Superior temporal gyrus (tissue), 1 donor: ENCODE results near the gene PHLPP1.

Source experiments
- DNase-seq: peaks from one replicate; pipeline ENCODE4 v3.0.0-alpha.2; 2016; ENCODE audit errors: extremely low spot score

PHLPP1 gene

DNA sequence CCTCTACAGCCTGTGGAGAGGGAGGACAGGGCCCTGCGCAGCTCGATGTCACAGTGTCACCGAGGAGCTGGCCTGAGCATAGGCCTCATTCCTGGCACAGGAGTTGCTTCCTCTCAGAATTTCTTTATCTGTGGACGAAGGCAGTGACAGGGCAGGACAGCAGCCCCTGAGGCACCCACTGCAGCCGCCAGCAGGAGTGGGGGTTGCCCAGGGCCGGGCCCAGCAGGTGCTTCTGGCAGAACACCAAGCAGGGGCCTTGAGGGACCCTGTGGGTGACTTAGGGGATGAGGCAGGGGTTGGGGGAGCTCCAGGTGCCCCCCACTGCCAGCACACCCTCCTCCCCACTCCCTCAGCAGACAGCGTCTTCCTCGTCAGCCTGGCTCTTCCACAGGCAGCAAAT, 290.0 kb downstream of the PHLPP1 start:
- no peak for DNase-seq

DNA sequence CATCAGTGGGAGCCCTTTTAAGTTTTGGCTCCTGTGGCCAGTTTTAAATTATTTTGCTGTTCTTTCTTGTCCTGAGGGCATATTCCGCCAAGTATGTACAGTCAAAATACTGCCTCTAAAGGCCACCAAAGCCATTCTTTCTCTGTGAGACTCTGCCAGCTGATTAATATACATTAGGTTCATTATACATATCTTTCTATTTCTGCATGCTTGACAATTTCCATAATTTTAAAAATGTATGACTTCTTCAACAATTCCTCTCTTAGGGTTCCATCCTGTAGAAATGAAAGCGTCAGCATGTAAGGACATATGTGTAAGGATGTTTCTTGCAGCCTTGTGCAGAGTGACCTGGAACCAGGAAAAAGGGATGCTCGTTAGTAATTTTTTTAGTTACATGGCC, 291.9 kb downstream of the PHLPP1 start:
- DNase-seq, result no peak

DNA sequence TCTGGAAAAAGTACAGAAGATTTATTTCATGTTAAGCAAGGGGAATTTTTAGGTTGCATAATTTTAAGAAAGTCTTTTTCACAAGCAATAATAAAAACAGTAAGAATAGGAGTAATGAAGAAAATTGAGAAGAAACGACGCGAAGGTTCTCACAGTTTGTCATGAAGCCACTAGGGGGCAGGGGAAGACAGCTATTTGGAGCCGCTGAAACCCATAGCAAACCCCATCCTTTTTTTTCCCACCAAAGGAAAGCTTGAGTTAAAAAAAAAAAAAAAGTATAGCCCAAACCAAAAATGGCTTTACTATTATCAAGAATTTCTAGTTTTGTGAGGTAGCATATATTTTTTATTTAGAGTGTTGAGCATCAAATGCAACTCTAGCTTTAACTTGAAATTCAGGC, 300.9 kb downstream of the PHLPP1 start:
- DNase-seq, result peak; percentile 88

DNA sequence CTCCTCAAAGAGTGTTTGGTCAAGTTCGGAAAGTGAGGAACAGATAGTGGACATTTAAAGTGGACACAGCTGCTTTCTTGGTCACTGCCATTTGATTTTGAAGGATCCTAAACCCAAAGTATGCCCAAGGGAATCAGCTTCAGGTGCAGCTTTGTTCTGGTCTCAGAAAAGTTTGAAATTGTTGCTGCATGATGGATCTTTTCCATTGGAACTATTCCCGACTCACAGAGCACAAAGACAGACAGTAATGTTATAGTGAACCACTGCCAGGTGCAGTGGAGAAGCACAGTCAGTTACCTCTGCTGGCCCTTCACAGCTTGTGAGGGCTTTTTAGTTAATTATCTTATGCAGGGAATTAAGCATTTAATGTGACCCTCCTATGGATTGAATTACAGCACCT, 301.7 kb downstream of the PHLPP1 start:
- no peak for DNase-seq

DNA sequence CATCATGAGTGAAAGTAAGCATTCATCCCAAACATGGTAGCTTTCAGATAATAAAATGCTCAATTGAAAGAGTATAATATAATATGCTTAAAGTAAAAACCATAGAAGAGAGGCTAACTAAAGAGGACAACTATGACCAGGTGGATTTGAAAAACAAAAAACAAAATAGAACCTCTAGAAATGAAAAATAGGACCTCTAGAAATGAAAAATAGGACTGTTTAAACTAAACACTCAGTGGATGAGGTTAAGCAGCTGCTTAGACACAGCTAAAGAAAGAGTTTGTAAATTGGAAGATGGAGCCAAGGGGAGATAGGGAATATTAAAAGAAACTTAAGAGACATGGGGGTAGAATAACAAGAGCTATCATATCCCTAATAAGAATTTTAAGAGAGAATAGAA, 302.6 kb downstream of the PHLPP1 start:
- no peak for DNase-seq

DNA sequence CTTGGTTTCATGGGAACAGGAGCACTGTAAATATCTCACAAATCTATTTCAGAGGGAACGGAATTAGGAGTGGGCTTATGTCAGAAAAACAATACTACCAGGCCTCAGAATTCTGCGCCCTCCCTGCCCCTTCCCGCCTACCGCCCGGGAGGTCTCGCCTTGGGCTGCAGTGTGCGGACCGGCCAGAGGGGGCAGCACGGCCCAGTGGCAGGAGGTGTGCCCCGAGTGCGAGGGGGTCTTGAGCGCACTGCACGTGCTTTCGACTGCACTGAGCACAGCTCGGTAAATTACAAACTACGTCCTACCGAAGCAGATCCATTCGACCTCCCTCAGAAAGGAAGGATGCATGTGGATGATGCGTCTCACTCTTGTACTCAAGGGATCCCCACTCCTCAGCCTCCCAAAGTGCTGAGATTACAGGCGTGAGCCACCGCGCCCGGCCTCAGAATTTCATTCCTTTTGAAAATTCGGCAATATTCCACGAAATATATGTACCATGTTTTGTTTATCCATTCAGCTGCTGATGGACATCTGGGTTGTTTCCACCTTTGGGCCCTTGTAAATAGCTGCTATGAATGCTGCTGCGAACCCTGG, 307.2 kb downstream of the PHLPP1 start:
- DNase-seq, result no peak

DNA sequence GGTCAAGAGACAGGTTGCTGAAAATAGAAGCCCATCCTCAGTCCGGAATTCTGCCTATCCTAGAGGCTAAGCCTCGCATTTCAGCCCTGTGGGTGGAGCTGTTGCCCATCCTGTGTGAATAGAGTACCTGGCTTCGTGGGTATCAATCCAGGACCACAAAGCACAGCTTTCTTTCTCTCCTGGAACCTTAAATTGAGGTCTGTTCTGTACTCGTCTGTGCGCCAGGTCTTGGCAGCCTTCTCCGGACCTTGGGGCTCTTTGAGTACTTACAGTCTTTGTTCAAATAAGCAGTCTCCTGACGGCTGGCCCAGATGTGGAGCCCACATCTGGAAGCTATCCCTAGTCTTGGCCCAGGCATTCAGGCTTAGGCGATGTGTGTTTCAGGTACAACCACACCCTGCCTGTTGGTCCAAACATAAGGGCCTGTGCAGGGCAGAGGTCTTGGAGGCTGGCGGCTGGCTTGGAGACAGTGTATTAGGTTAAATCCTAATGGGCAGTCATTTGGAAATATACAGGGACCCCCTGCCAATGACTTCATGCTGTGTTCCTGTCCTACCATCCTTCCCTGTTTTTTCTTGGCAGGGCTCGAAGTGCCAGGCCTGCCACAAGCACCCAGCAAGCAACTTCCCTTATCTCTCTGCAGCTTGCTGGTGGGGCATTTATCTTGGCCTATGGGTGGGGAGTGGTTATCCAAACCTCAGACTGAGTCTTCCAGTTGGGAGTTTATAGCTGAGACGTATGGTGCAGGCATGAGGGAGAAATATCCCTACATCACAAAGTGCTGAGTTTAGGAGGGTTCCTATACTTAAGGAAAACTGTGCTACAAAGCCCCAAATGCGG, 310.1 kb downstream of the PHLPP1 start:
- peak; percentile 21 for DNase-seq

DNA sequence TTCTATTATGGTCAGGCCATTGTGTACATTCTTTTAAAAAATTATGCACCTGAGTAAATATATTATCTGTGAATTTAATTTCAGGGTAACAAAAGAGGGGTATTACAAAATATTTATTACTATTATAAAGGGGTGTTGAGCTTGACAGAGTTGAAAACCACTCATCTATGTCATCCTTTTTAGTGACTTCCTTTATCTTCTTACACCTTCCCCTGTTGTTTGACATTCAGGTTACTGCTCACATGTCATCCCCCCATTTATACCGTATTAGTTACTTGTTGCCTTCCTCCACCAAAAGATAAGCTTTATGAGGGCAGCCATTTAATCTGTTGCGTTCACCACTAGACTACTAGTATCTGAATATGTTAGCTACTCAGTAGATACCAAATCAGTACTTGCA, 313.0 kb downstream of the PHLPP1 start:
- DNase-seq, result no peak
